HepG2 (cell line): Measurements from ENCODE around the gene TNS1. TPM values are rescaled to one million over a fixed set of nuclear protein-coding genes. Genes with fewer than 3 reads are reported as not detected.
A peak's percentile ranks its signal among the peaks of the same experiment; 100 is the strongest.

Source experiments
- ATAC-seq: fragments of 200-7000 bp; cut with Tn5 transposase; 3 replicates; pipeline ENCODE4 v1.9.1; 2020; ENCODE audit warnings: mild to moderate bottlenecking, moderate library complexity
- BruUV-seq: library from RNA; stranded (reverse); fragments of 400-500 nt; replicated peaks from 2 replicates; lab custom pipeline; 2021; lab: Mats Ljungman, UMichigan
- CTCF ChIA-PET: fragments of 300-600 bp; formaldehyde crosslinking; extraction: SDS; loops from one replicate; lab custom pipeline; 2021; ENCODE audit warnings: low total read pairs, inconsistent platforms, low intra/inter-chr PET ratio; lab: Yijun Ruan, JAX
- POLR2A ChIA-PET: fragments of 350-600 bp; sonication (Branson Sonifier 250); formaldehyde crosslinking; loops from one replicate; lab custom pipeline; 2020; ENCODE audit warnings: antibody characterized with exemption, inconsistent platforms; lab: Yijun Ruan, JAX
- DNase-seq: peaks from one replicate; pipeline ENCODE4 v3.0.0-alpha.2; 2015; ENCODE audit warnings: low spot score
- FAIRE-seq: peaks from 3 replicates; lab custom pipeline; 2011; peaks lifted over from hg19 to GRCh38; lab: Jason Lieb, UNC
- H2AFZ ChIP-seq: one replicate; pipeline ENCODE4 v1.6.1; 2011; ENCODE audit warnings: low read length, inconsistent platforms
- H3K27ac ChIP-seq: fragments of 300-600 bp; 3 replicates; pipeline ENCODE4 v1.8.0; 2011; ENCODE audit warnings: mixed run types, mild to moderate bottlenecking, mixed read lengths, low read length, inconsistent platforms; ENCODE audit not compliant: insufficient read depth; ENCODE audit errors: extremely low read length
- H3K27me3 ChIP-seq, 2 experiments: fragments of 200-600 bp in 1 of 2; 2 replicates in 1 of 2; 3 replicates in 1 of 2; pipeline versions ENCODE4 v1.6.0 to v1.8.0; 2011; ENCODE audit warnings: low read length in 2 of 2, mild to moderate bottlenecking in 2 of 2, moderate library complexity in 2 of 2, inconsistent platforms in 1 of 2; ENCODE audit not compliant: insufficient read depth in 2 of 2, control insufficient read depth in 1 of 2
- H3K36me3 ChIP-seq, 2 experiments: fragments of 200-600 bp in 1 of 2; replicated peaks in 1 of 2; 2 replicates in 1 of 2; 3 replicates in 1 of 2; pipeline versions ENCODE4 v1.5.1 to v1.8.0; 2011; ENCODE audit warnings: low read length in 2 of 2, inconsistent platforms in 1 of 2; ENCODE audit not compliant: insufficient read depth in 2 of 2, control insufficient read depth in 1 of 2
- H3K4me1 ChIP-seq: 2 replicates; pipeline ENCODE4 v1.5.1; 2012; ENCODE audit warnings: low read length, inconsistent platforms; ENCODE audit not compliant: insufficient read depth
- H3K4me2 ChIP-seq: 2 replicates; pipeline ENCODE4 v1.6.0; 2011; ENCODE audit warnings: low read depth, low read length, inconsistent platforms
- H3K4me3 ChIP-seq, 3 experiments: fragments of 200-600 bp in 1 of 3; sonication (generic), shearing (Covaris generic) in 1 of 3; replicated peaks in 1 of 3; 2 replicates each; pipeline ENCODE4 v1.5.1; 2011 to 2016; ENCODE audit warnings: low read length in 3 of 3, inconsistent platforms in 2 of 3, low read depth in 2 of 3, mild to moderate bottlenecking in 2 of 3, control low read depth in 1 of 3, mixed read lengths in 1 of 3; ENCODE audit not compliant: insufficient read depth in 1 of 3
- H3K79me2 ChIP-seq: one replicate; pipeline ENCODE4 v1.6.1; 2011; ENCODE audit warnings: low read length, inconsistent platforms; ENCODE audit not compliant: insufficient read depth
- H3K9ac ChIP-seq: 2 replicates; pipeline ENCODE4 v1.6.0; 2011; ENCODE audit warnings: mild to moderate bottlenecking, low read depth, low read length, inconsistent platforms; ENCODE audit not compliant: insufficient read depth
- H3K9me3 ChIP-seq: 2 replicates; pipeline ENCODE4 v1.5.1; 2012; ENCODE audit warnings: mild to moderate bottlenecking, low read length
- H4K20me1 ChIP-seq: 2 replicates; pipeline ENCODE4 v1.6.0; 2011; ENCODE audit warnings: inconsistent platforms, mild to moderate bottlenecking, low read length, moderate library complexity; ENCODE audit not compliant: insufficient read depth
- ARHGAP35 ChIP-seq: sonication (generic); formaldehyde crosslinking; IDR thresholded peaks from 2 replicates; pipeline ENCODE4 v1.9.0; 2022; ENCODE audit warnings: mild to moderate bottlenecking, inconsistent platforms, moderate library complexity, missing genetic modification reagents, borderline replicate concordance
- EZH2 ChIP-seq: conservative IDR thresholded peaks from 2 replicates; pipeline ENCODE4 v1.6.1; 2012; ENCODE audit warnings: mild to moderate bottlenecking, low read depth, low read length, moderate library complexity
- MEIS1 ChIP-seq: sonication (generic); formaldehyde crosslinking; IDR thresholded peaks from 2 replicates; pipeline ENCODE4 v1.9.0; 2021; ENCODE audit warnings: mild to moderate bottlenecking, missing genetic modification reagents, moderate library complexity, borderline replicate concordance
- PHF5A ChIP-seq: IDR thresholded peaks from one replicate; pipeline ENCODE4 v1.6.1; 2018; ENCODE audit warnings: low read depth, missing genetic modification reagents; ENCODE audit not compliant: unreplicated experiment
- RERE ChIP-seq: IDR thresholded peaks from 2 replicates; pipeline ENCODE4 v1.6.1; 2016; ENCODE audit warnings: low read depth, missing genetic modification reagents, missing compliant biosample characterization
- ZNF333 ChIP-seq: sonication (generic); formaldehyde crosslinking; IDR thresholded peaks from 2 replicates; pipeline ENCODE4 v1.4.0; 2020; ENCODE audit warnings: mild to moderate bottlenecking, missing genetic modification reagents, borderline replicate concordance
- WGBS: methylation state at CpG from one replicate; pipeline ENCODE4 v1.1.6; 2017; ENCODE audit warnings: low lambda C conversion rate; 5-methylcytosine and 5-hydroxymethylcytosine counted together
- in situ Hi-C: cut with HindIII; loops from 2 replicates; pipeline ENCODE4 v1.10.0; 2017; ENCODE audit warnings: low pct_unique_long_range_greater_than_20kb; ENCODE audit not compliant: extremely low pct_ligation_motif_present
- intact Hi-C: fragments of 100-400 bp; cut with micrococcal nuclease; formaldehyde crosslinking; loops from one replicate; pipeline ENCODE4 v1.10.0; 2022; ENCODE audit not compliant: unreplicated experiment
- polyA plus RNA-seq, 8 experiments: library from polyadenylated mRNA; depleted of rRNA in 3 of 8; stranded (reverse) in 7 of 8; unstranded in 1 of 8; fragments of >200 nt; fragmentation: Illumina TruSeq in 4 of 8; extraction: Trizol in 4 of 8; gene quantifications; 2 replicates each; pipeline versions ENCODE4 v1.2.1 to v1.2.3, GENCODE V29; 2011 to 2016; ENCODE audit warnings: low read depth in 4 of 8, missing spikeins in 1 of 8, mixed read lengths in 1 of 8; ENCODE audit not compliant: insufficient read depth in 1 of 8
- total RNA-seq, 5 experiments: library from RNA; depleted of rRNA; stranded (reverse); fragments of >200 nt; fragmentation: Illumina TruSeq; extraction: Trizol; gene quantifications; 2 replicates each; pipeline ENCODE4 v1.2.3, GENCODE V29; 2016; ENCODE audit warnings: low read depth in 1 of 5

TNS1 gene
- total and polyA plus RNA-seq, 2 of the 13 experiments (the other 11 are each of a cell fraction or from before 2014, with no cell fraction given), result 1.9 to 118 TPM

DNA sequence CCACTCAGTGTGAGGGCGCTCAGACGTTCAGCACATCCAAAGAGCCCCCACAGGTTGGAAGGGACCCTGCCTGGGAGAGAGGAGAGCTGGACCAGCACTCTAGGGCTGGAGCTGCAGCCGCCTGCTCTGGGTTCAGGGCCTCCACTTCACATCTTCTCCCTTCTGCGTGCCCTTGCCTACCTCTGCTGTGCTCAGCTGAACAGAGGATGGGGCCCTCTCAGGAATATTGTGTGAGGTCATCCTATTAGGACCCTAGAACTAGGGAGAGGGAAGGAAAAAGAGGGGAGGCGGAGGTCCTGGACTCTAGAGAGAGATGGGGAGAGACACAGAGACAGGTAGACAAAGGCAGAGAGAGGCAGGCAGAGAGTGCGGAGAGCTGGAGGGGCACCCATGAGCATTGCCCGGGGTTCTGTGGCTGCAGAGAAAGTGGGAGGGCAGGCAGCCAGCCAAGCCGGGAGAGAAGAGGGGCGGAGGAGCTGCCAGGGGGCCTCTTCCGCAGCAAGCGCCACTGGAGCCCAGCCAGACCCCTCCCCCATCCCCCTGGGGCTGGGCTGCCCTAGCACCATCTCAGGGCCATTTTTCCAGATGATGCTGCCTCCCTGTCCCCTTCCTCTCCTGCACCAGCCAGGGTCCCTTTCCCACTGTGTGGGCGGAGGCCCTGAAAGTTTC lies 8.3 kb upstream of the TNS1 start:
- TF ChIP-seq PHF5A (no peak), EZH2 (0 out of 2 replicates have a peak, but pooled peaks have one; percentile 38), RERE (CRISPR knock-in tag) (no peak), ARHGAP35 (CRISPR knock-in tag) (no peak), MEIS1 (CRISPR knock-in tag) (no peak), ZNF333 (CRISPR knock-in tag) (no peak)
- H4K20me1 ChIP-seq, result no peaks in the 10 kb centered on the region
- no peaks in the 10 kb centered on the region for H3K9me3 ChIP-seq
- ChIA-PET POLR2A (no interaction called here), CTCF (interaction anchor here (1.3 kb wide), 1 partner anchor 222 kb away, joined by 3 read pairs; no protein-coding TSS in a partner anchor)
- H3K27ac ChIP-seq, result no peak overlapping the region
- peaks cover 24% of the 10 kb centered on the region for H3K4me1 ChIP-seq
- FAIRE-seq, result no peak
- WGBS, result 34% methylated on average over 10 of the region's 12 CpGs
- intact Hi-C loops, result no loop called here
- H3K27me3 ChIP-seq, result peaks cover 7 to 74% of the 10 kb centered on the region in 2 experiments
- in situ Hi-C loops, result no loop called here
- H3K4me2 ChIP-seq, result peak overlapping the region; percentile 67; the same call in 1 of the 2 replicates
- no peaks in the 10 kb centered on the region for H3K36me3 ChIP-seq
- ATAC-seq, result no peak; the same call in 1 of the 3 replicates
- BruUV-seq, result no TSS peak
- H2AFZ ChIP-seq, result no peak overlapping the region
- no peaks in the 10 kb centered on the region for H3K79me2 ChIP-seq
- H3K9ac ChIP-seq, result no peak overlapping the region
- no peak for DNase-seq
- H3K4me3 ChIP-seq, result no peak overlapping the region; a peak in 1 of 6 replicates
